ENCODE results near the gene TNFAIP8. TPM values are rescaled to one million over a fixed set of nuclear protein-coding genes. Genes with fewer than 3 reads are reported as not detected.
A peak's percentile ranks its signal among the peaks of the same experiment; 100 is the strongest.

Gene TNFAIP8
- total RNA-seq, 1 donor from 2014 or later: 40.6 TPM

GRCh38 chr5:119319890-119320289, 35.9 kb upstream of the TNFAIP8 start:
- peaks cover 4% of the 10 kb centered on the region for H3K36me3 Mint-ChIP-seq
- Histone ChIP-seq H3F3A (ENCODE audit: low read depth) (no peaks in the 10 kb centered on the region), H3K9ac (no peak overlapping the region), H2AFZ (replicated peaks) (no peak overlapping the region), H3K27ac (no peak overlapping the region), H3K9me3 (ENCODE audit: low read depth) (no peaks in the 10 kb centered on the region), H4K20me1 (ENCODE audit: low read depth) (no peaks in the 10 kb centered on the region), H3K4me3 (no peak overlapping the region), H3K27me3 (no peaks in the 10 kb centered on the region), H3K36me3 (no peaks in the 10 kb centered on the region), H3K79me2 (ENCODE audit: low read depth) (no peaks in the 10 kb centered on the region), H3K4me2 (no peak overlapping the region), H3K4me1 (peaks cover 7% of the 10 kb centered on the region)
- DNase-seq (ENCODE audit: low spot score): no peak
- H3K27ac Mint-ChIP-seq: no peak overlapping the region
- no peaks in the 10 kb centered on the region for H3K9me3 Mint-ChIP-seq
- TF ChIP-seq EZH2 (IDR thresholded peaks at IDR 0.05) (no peak), CTCF (IDR thresholded peaks at IDR 0.05) (no peak), EZH2phosphoT487 (IDR thresholded peaks at IDR 0.05) (no peak)
- peaks cover 5% of the 10 kb centered on the region for H3K27me3 Mint-ChIP-seq (ENCODE audit: insufficient read depth, low read depth)
- peaks cover 17% of the 10 kb centered on the region for H3K4me1 Mint-ChIP-seq
- no peak overlapping the region for H3K4me3 Mint-ChIP-seq

- no peak overlapping the region for H2AFZ ChIP-seq (replicated peaks)
- H3K27me3 ChIP-seq: no peaks in the 10 kb centered on the region
- no peak overlapping the region for H3K4me3 Mint-ChIP-seq
- no peaks in the 10 kb centered on the region for H3K9me3 ChIP-seq (ENCODE audit: low read depth)
- no peaks in the 10 kb centered on the region for H3K36me3 ChIP-seq
- DNase-seq (ENCODE audit: low spot score): no peak
- peaks cover 7% of the 10 kb centered on the region for H3K4me1 ChIP-seq
- TF ChIP-seq CTCF (IDR thresholded peaks at IDR 0.05): no peak
- no peak for TF ChIP-seq EZH2 (IDR thresholded peaks at IDR 0.05)
- TF ChIP-seq EZH2phosphoT487 (IDR thresholded peaks at IDR 0.05): no peak
- H3K4me3 ChIP-seq: no peak overlapping the region
- H3K9me3 Mint-ChIP-seq: no peaks in the 10 kb centered on the region
- H4K20me1 ChIP-seq (ENCODE audit: low read depth): no peaks in the 10 kb centered on the region
- no peak overlapping the region for H3K4me2 ChIP-seq
- H3F3A ChIP-seq (ENCODE audit: low read depth): no peaks in the 10 kb centered on the region
- H3K36me3 Mint-ChIP-seq: peaks cover 4% of the 10 kb centered on the region
- H3K27ac ChIP-seq: no peak overlapping the region
- H3K27me3 Mint-ChIP-seq (ENCODE audit: insufficient read depth, low read depth): peaks cover 6% of the 10 kb centered on the region
- H3K9ac ChIP-seq: no peak overlapping the region
- peak overlapping the region; percentile 35 for H3K27ac Mint-ChIP-seq
- H3K79me2 ChIP-seq (ENCODE audit: low read depth): no peaks in the 10 kb centered on the region
- peaks cover 24% of the 10 kb centered on the region for H3K4me1 Mint-ChIP-seq
Measured at GRCh38 chr5:119321569-119322311, 34.1 kb upstream of the TNFAIP8 start.

GRCh38 chr5:119322312-119322947, 33.4 kb upstream of the TNFAIP8 start:
- Histone ChIP-seq H3K9ac (no peak overlapping the region), H3K4me1 (peaks cover 7% of the 10 kb centered on the region), H3K27me3 (no peaks in the 10 kb centered on the region), H4K20me1 (ENCODE audit: low read depth) (no peaks in the 10 kb centered on the region), H3F3A (ENCODE audit: low read depth) (no peaks in the 10 kb centered on the region), H2AFZ (replicated peaks) (no peak overlapping the region), H3K4me3 (no peak overlapping the region), H3K4me2 (no peak overlapping the region), H3K9me3 (ENCODE audit: low read depth) (no peaks in the 10 kb centered on the region), H3K27ac (no peak overlapping the region), H3K79me2 (ENCODE audit: low read depth) (no peaks in the 10 kb centered on the region), H3K36me3 (no peaks in the 10 kb centered on the region)
- Mint-ChIP-seq H3K9me3 (no peaks in the 10 kb centered on the region), H3K36me3 (peaks cover 4% of the 10 kb centered on the region), H3K4me3 (no peak overlapping the region), H3K27me3 (ENCODE audit: insufficient read depth, low read depth) (peaks cover 5% of the 10 kb centered on the region), H3K4me1 (peaks cover 27% of the 10 kb centered on the region), H3K27ac (no peak overlapping the region)
- no peak for DNase-seq (ENCODE audit: low spot score)
- TF ChIP-seq EZH2 (IDR thresholded peaks at IDR 0.05): no peak
- TF ChIP-seq CTCF (IDR thresholded peaks at IDR 0.05): no peak
- TF ChIP-seq EZH2phosphoT487 (IDR thresholded peaks at IDR 0.05): no peak

Measured in neural progenitor cell (in vitro differentiated cells).